NCI-H510A treated with DMSO at 0.1 percent for 48 hours (cell line): ENCODE data around the gene RALGPS1.

ENCODE experiments used
- DNase-seq: peaks from one replicate; lab custom pipeline; 2025; lab: John Stamatoyannopoulos, UW

RALGPS1 gene

DNA sequence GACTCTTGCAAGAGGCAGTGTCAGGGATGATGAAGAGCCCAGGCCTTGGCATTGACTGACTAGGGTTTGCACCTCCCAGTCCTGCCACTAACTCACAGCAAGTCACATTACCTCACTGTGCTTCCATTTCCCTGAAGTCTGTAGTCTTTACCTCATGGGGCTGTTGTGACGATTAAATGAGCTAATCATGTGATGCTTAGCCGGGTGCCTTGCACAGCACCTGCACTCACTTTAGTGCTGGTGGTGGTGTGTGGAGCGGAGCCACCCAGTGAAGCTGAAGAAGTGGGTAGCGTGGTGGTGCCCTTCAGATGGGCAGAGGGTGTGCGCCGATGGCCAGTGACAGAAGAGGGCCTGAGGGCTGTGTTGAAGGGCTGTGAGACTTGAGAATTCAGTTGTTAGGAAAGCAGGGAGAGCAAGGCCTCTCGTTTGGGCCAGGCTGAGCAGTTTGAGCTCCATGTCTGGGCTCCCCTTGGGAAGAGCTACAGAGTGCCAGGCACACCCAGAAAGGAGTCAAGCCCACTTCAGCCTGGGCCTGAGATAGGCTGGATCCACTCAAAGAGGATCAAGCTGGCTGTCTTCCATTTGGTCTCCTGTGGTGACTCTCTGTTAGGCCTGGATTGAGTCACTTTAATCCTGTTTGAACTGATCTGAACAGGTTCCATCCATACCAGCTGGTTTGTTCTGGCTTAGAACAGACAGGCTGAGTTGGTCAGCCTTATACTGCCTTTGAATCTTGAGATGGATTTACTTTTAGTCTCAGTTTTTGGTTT is 42.5 kb downstream of the RALGPS1 start:
- DNase-seq, result peak; percentile 53

DNA sequence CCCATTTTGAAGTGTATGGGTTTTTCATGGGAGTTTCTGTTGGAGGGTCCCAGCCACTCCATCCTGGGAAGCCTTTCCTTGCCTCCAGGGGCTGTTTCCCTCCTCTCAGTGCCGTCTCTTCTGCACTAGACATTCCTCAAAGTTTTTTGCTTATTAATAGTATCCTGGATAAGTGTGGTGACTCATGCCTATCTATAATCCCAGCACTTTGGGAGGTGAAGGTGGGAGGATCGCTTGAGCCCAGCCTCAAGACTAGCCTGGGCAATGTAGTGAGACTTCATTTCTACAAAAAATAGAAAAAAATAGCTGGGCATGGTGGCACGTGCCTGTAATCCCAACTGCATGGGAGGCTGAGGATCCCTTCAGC is 43.1 kb downstream of the RALGPS1 start:
- no peak for DNase-seq

DNA sequence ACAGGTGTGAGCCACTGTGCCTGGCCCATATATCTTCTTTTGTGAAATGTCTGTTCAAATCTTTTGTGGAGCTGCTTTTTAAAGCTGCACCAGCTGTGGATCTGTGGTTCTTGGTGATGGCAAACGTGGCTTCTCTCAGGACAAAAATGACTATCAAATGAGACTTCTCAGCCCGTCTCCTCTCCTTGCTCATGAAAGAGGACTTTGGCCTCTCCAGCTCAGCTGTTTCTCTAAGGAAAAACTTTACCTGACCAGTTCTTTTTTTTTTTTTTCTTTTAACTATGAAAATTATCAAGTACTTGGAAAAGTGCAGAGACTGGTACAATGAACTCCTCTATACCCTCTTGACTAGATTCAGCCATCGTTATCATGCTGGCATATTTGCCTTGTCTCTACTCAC is 44.8 kb downstream of the RALGPS1 start:
- no peak for DNase-seq

DNA sequence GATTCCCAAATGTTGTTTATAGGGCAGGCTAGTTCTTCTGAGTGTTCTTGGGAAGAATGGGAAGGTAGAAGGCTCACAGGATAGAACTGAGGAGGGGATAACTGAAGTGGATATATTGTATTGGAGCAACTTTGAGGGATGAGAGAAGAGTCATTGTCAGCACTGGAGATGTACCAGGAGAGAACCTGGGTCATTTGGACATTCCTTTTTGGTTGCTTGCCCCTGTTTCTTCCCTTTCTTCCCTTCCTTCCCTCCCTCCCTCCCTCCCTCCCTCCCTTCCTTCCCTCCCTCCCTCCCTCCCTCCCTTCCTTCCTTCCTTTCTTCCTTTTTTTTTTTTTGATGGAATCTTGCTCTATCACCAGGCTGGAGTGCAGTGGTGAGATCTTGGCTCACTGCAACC is 45.3 kb downstream of the RALGPS1 start:
- DNase-seq, result no peak

DNA sequence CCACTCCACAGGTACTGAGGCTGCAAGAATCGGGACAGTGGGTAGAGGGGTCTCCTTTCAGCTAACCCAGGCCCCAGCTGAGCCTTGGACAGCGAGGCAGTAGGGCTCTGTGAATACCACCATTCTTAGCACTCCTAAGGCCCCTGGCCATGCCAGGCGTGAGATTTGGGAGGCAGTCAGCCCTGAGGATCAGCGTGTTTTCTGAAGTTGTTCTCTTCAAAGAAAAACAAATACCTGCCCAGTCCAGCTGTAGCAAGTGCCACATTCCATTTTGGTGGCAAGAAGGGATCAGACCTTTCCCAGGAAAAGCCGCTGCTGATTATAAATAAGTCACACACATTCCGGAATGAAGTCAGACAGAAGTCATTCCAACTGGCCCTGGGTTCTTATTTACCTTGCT is 47.8 kb downstream of the RALGPS1 start:
- no peak for DNase-seq

DNA sequence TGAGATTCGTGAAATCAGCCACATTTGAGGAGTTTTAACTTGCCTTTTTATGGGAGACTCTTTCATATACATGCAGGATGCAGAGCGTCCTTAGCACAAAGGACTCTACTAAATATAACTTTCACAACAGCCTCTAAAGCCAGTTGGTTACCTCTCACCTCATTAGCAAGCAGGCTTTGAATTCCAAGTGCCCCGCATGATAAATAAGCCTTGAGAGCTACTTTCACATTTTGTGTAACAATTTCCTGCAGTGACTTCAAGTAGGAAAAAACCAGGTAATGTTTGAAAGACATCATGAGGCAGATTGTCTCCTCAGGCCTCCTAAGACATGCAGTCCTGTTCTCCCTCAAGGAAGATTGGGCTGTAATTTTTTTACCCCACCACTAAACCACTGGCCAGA is 50.5 kb downstream of the RALGPS1 start:
- no peak for DNase-seq

DNA sequence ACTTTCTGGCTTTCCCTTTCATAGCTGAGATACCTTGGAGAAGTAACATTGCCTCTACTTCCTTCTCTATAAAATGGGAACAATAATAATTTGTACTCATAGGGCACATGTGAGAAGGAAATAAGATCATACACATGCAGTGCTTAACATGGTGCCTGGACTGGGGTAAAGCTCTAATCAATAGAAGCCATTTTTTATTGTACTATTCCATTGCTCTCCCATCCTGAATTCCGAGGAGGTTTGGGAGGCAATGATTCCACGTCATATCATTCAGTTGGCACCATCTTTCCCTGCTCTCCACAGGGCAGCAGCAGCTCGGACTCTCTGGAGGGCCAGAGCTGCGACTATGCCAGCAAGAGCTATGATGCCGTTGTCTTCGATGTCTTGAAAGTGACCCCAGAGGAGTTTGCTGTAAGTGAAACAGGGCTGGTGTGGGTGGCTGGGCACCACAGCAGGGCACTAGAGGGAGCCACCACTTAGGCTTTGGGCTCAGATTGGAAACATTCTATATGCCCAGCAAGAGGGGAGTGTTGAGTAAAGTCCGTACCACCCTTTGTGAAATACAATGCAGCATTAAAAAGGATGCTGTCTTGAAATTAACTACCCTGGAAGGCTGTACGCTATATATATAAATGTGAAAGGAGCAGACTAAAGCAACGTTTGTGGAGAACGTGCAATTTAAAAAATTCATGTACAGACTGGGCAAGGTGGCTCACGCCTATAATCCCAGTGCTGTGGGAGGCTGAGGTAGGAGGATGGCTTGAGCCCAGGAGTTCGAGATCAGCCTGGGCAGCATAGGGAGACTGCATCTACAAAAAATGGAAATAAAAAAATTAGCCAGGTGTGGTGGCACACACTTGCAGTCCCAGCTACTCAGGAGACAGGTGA is 51.2 kb downstream of the RALGPS1 start:
- DNase-seq, result peak; percentile 22

DNA sequence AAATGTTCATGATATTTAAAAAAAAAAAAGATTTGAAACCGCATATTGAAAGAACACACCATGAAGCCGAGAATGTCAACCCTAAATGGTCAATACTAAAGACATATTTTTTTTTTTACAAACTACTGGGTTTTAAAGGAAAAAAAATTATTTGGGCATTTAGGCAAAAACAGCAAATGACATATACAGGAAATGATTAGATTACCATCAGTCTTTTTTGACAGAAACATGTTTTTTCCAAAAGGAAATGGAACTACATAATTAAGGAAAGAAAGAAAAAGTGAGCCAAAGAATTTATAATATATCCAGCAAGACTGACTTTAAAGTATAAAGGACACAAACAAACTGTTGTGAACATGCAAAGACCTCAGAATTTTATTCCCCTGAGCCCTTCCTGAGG is 56.7 kb downstream of the RALGPS1 start:
- DNase-seq, result no peak

DNA sequence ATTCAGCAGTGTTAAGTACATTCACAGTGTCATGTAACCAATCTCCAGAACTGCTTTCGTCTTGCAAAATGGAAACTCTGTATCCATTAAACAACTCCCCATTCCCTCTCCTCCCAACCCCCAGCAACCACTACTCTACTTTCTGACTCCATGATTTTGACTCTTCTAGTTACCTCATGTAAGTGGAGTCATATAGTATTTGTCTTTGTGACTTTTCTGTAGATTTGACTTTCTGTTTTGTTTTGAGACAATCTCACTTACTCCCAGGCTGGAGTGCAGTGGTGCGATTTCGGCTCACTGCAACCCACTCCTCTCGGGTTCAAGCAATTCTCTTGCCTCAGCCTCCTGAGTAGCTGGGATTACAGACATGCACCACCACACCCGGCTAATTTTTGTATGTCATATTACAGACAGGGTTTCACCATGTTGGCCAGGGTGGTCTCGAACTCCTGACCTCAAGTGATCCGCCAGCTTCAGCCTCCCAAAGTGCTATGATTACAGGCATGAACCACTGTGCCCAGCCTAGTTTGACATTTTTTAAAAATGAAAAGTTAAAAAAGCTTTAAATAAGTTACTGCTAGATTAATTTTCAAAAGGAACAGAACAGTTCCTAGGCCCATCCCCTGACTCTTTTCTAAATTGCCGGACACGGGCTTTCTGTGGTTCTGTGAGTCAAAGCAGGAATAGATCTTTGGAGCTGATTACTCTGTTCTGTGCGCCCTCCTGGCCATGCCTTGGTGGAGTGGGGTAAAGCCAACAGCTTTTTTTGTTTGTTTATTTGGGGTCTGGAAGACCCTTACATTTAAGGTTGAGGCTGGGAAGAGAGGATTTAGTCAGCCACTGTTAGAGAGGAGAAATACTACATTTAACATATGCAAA is 59.3 kb downstream of the RALGPS1 start:
- DNase-seq, result no peak

DNA sequence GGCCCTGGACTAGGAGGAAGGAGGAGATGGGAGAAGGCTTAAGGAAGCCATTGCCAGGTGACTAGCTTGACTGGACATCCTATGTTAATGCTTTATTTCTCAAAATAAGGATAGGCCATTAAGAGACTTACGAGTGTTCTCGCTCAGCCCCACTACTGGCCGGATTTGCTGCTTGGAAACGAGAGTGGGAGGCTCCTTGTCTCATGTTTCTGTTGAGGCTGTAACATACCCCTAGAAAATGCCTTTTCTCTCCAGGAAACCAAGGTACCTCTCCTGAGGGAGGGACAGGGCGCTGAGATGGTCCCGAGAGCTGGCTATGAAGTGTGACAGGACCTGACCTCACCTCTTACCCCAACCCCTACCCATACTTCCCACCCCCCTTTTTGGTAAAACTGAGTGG is 60.0 kb downstream of the RALGPS1 start:
- DNase-seq, result no peak

DNA sequence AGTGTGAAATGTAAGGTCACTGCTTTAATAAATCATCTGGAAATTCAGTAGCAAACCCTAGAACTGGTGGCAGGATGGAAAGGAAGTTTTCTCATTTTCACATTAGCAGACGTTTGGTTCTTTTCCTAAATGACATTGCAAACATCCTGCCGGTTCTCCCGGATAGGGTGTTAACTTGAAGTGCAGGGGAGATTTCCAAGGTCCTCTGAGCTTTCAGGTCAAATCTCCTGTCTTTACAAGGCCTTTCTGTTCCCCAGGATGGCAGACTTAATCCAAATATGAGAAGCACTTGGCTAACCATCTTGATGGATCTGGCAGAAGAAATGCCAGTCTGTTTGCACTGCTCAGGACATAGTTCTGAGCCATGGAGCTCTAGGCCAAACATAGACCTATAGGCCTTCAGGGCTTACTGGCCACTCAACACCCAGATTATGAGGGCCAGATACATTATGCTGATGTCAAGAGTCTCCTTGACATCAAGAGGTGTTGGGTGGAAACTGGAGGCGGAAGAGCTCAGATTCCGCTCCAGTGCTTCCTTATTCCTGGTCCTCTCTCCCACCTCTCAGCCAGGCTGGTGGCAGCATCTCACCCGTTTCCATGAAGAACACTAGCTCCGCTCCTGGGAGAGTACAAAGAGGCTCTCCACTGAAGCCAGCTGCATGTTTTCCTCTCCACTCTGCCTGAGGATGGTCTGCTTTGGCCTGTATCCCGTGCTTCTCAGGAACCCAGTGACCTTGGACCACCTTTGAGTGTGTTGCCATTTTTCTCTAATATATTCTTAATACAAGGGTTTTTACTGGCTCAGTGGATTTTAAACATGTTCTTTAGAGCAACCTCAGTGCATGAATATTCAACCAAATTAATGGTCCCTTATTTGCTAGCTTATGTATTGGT is 61.0 kb downstream of the RALGPS1 start:
- DNase-seq, result no peak

DNA sequence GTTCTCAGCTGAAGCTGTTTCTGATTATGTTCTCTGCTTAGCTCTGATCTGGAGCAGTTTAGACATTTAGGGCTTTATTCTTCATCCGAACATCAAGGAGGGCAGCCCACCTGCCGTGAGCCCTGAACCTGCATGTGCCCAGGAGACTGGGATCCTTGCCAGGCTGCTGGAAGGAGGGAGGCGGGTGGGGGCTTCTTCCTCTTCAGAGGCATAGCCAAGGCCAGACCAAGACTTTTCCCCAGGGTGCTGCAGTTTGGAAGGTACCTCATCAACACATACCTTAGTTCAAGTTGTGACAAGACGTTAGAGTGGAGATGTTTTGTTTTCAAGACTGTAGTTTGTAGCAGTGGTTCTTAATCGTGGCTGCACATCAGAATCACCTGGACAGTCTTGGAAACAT is 64.9 kb downstream of the RALGPS1 start:
- DNase-seq, result no peak

DNA sequence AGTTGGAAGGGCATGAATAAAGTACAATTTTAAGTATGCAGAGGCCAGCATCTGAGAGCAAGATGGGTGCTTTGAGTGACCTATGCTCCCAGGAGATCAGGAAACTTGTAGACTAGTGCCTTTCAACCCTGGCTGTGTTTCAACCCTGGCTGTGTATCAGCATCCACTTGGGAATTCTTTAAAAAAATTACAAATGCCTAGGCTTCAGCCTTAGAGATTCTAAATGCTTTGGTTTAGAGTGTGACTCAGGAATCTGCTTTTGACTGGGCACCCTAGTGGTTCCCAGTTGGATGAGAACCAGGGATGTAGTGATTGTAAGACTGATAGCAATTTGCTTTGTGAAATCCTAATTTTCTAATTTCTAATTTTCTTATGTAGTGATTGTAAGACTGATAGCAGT is 65.6 kb downstream of the RALGPS1 start:
- DNase-seq, result no peak

DNA sequence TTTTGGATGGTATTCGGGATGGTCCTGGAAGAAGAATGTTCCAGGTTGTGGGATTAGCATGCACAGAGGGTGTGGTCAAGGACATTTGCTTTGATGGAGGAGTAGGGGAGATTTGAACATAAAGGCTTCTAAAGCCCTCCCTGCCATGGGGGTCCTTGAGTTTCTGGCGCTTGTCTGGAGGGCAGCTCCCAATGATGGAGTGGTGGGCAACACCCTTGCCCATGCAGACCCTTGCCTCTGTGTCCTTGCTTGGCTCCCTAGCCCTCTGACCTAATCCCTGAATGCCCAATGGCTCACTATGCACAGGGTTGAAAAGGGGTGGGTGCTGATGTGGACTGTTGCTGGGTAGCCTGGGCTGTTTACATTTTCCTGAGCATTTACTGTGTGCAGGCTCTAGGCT is 66.6 kb downstream of the RALGPS1 start:
- DNase-seq, result no peak

DNA sequence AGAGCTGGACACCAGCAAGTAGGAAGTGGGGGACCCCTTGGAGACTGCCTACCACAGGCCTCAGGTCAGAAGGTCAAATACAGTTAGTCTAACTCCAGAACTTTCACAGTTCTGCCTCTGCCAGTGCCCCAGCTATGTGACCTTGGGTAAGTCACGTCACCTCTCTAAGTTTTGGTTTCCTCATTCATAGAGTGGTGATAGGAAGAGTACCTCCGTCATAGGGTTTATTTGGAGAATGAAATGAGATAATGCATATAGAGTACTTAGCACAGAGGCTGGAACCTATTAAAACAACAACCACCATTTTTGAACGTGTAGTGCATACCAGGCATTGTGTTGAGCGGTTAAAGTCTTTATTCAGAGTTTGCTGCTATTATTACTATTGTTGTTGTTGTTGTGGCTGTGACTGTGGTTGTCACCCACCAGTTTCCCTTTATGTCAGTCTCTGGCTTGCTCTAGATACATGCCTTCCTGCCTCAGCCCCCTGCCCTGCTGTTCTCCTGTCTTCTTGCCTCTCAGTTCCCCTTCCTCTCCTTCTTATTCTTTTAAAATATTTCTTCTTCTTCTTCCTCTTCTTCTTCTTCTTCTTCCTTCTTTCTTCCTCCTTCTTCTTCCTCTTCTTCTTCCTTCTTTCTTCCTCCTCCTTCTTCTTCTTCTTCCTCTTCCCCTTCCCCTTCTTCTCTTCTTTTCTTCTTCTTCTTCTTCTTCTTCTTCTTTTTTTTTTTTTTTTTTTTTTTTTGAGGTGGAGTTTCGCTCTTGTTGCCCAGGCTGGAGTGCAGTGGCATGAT is 67.8 kb downstream of the RALGPS1 start:
- no peak for DNase-seq

DNA sequence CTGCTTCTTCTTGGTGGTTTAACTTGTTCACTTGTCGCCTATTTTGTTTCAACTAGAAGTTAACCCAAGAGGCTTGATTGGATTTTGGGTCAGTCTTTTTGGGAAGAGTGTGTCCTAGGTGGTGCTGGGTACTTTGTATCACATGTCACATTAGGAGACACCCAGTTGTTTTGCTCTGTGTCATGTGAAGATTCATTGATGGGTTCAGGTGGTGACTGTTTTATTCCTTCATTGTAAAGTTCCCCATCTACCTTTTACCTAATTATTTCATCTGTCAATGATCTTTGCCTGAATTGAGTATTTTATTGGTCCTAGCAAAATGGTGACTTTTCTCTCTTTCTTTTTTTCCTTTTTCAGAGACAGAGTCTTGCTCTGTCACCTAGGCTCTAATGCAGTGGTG is 69.2 kb downstream of the RALGPS1 start:
- no peak for DNase-seq

DNA sequence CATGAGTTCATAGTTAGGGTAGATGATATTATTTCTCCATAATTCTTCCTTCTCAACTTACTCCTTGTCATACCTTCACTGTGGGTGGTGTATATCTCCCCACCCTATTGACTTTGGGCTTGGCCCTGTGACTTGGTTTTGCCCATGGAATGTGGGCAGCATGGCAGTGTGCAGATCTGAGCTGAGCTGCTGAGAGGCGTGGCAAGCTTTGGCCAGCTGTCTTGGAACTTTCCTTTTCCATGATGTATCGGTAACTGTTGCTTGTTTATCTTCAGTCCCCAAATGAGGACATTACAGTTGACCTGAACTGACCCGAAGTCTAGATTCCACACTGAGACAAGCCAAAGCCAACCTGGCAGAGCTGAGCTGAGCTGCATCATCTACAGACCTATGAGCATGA is 70.4 kb downstream of the RALGPS1 start:
- DNase-seq, result no peak

DNA sequence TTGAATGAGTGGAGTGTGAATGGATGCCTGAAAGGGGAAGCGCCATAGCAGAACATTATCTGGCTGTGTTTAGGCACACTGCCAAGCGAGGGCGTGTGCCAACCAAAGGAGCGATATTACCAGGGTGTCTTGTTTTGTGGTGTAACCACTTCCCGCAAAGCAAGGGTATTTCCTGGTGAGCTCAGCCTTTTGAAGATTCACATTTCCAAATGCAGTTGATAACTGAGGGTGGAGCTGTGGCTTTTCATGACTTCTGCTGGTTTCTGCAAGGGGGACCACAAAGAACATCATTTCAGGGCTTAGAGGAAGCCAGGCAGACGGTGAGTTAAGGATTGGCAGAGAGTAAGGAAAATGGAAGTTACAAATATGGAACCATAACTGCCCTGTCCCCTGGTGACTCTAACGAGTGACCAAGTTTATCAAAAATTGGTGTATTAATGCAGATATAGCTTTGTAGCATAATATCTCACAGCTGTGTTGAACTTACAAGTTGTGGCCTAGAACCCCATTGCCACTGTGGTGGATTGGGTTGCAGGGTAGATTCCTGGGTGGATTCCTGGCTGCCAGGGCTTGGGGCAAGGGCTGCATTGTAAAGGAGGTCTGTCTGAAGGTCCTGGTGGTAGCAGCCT is 71.4 kb downstream of the RALGPS1 start:
- peak; percentile 11 for DNase-seq

DNA sequence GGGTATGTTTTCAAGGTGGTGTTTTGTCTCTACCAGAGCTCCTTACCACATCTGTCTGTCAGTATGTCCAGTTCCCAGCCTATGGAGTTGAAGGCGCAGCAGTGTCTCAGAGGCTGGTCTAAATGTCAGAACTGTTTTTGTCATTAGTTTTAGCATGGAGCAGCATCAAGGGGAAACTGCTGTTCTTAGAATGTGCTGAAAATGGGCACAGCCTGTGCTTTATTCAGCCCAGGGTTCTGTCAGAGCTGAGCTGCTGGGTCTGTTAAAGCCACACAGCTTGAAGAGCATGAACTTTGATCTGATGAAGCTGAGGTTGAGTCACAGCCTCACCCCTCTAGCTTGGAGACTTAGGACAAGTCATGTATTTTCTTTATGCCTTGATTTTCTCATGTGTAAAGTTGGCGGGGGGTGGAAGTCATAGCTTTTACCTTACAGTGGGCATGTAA is 71.9 kb downstream of the RALGPS1 start:
- DNase-seq, result no peak

DNA sequence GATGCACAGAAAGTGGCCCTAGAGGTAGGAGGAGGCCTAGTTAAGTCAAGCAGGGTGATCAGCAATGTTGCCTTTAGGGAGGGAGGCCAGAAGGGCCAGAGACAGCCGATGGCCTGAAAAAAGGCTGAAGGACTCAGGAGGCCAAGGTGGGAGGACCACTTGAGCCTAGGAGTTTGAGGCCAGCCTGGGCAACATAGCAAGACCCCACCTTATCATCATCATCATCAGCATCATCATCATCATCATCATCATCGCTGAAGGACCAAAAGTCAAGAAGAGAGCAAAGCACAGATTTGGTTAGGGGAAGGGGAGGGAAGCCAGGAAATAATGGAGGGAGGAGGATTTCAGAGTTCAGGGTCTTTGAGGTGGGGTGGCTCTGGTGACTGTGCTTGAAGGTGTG is 74.3 kb downstream of the RALGPS1 start:
- no peak for DNase-seq
